Activated T-cell treated with anti-CD3 and anti-CD28 coated beads, Interleukin-2, amount 50 U/mL, for 72 hours (primary cell): Measurements from ENCODE around the gene OR1E2. TPM values are rescaled to one million over a fixed set of nuclear protein-coding genes. Genes with fewer than 3 reads are reported as not detected.

Experiments
- total RNA-seq, 2 donors: library from RNA; stranded (reverse); gene quantifications; one replicate each; pipeline ENCODE4 v1.2.3, GENCODE V29; 2022

OR1E2 gene
- total RNA-seq, 2 donors from 2014 or later, result not detected

Other genes starting within 250 kb of the OR1E2 start
- not detected for gene OR1A2, start 236.3 kb downstream of the OR1E2 start, total RNA-seq
- not detected for gene OR1A1, start 226.2 kb downstream of the OR1E2 start, total RNA-seq
- gene OR3A1, start 135.5 kb downstream of the OR1E2 start, total RNA-seq, result 1 to 10 TPM in 1 of 2 donors, under 1 TPM in 1; 0.53 to 1.8 TPM
- 10 to 100 TPM in 1 of 2 donors, 1 to 10 TPM in 1; 6.2 to 11.0 TPM for gene OR3A2, start 47.5 kb downstream of the OR1E2 start, total RNA-seq
- not detected for gene OR1E1, start 35.4 kb downstream of the OR1E2 start, total RNA-seq
- gene OR3A3, start 22.5 kb downstream of the OR1E2 start, total RNA-seq, result not detected
- under 1 TPM in 1 of 2 donors, not detected in 1; 0.37 TPM for gene SPATA22, start 38.0 kb upstream of the OR1E2 start, total RNA-seq
- gene ASPA, start 42.2 kb upstream of the OR1E2 start, total RNA-seq, result under 1 TPM in 1 of 2 donors, not detected in 1; 0.34 TPM
- gene TRPV3, start 124.0 kb upstream of the OR1E2 start, total RNA-seq, result 1 to 10 TPM; 2.0 to 2.6 TPM
- 1 to 10 TPM; 4.1 to 5.1 TPM for gene TRPV1, start 175.6 kb upstream of the OR1E2 start, total RNA-seq
- gene SHPK, start 202.4 kb upstream of the OR1E2 start, total RNA-seq, result 1 to 10 TPM; 9.2 to 9.4 TPM
- gene CTNS, start 202.9 kb upstream of the OR1E2 start, total RNA-seq, result 10 to 100 TPM; 10.5 to 12.1 TPM
- gene TAX1BP3, start 234.7 kb upstream of the OR1E2 start, total RNA-seq, result 10 to 100 TPM; 10.6 to 12.3 TPM
- 10 to 100 TPM; 44.0 to 45.0 TPM for gene EMC6, start 235.0 kb upstream of the OR1E2 start, total RNA-seq